HG03196 (cell line): Measurements from ENCODE around the gene RAMP2.

Source experiments
- ATAC-seq: cut with Tn5 transposase; IDR thresholded peaks from one replicate; pipeline ENCODE4 v1.9.1; 2021; ENCODE audit not compliant: unreplicated experiment

The RAMP2 gene

DNA sequence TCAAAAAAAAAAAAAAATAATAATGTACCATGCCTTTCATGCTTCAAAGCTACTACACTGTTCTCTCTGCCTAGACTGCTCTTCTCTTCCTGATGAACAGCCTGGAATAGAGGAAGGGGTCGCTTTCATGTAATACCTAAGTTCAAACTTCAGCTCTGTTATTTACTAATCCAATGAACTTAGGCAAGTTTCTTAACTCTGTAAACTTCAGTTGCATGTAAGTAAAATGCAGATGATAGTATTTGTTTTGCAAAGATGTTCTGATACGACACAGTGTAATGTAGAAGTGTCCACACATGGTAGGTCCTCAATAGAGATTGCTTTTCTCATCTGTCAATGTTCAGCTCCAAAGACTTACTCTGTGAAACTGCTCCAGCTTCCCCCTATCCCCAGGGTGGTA lies 30.9 kb downstream of the RAMP2 start:
- ATAC-seq = no peak

DNA sequence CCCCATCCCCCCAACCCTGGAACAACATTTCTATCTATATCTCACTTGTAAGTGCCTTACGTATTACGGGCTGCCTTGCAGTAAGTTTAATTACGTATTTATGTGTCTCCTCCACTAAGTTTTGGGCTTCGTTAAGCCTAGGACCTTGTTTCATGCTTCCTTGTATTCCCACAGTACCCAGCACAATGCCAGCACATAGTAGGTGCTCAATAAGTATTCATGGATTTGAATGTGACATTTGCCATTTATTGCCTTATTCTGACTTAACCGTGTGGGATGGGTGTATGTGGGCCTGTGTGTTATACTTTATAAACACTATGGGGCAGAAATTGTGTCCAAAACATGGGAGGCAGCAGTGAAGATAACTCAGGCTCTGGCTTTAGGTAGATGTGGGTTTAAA lies 31.5 kb downstream of the RAMP2 start:
- no peak for ATAC-seq

DNA sequence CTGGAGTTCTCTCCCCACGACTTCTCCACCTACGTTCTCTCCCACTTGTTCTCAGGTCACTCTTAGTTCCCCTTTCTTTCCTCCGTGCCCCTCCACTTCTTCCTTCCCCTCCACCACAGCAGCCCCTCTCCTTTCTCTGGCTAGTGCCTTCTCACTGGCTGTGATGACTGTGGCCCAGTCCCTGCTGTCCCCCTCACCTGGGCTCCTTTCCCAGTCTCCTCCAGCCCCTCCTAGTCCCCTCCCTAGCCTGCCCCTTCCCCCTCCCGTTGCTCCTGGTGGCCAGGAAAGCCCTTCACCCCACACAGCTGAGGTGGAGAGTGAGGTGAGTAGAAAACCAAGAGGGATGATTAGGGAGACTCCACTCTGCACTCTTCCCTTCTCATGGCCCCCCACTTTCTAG lies 34.0 kb downstream of the RAMP2 start:
- ATAC-seq = no peak

DNA sequence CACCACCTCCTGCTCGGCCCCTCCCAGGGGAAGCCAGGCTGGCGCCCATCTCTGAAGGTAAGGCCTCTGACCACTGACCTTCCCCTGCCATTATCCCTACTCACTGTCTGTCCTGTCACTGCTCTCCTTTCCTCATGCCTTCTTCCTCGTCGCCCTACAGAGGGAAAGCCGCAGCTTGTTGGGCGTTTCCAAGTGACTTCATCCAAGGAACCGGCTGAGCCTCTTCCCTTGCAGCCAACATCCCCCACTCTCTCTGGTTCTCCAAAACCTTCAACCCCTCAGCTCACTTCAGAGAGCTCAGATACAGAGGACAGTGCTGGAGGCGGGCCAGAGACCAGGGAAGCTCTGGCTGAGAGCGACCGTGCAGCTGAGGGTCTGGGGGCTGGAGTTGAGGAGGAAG lies 34.4 kb downstream of the RAMP2 start:
- no peak for ATAC-seq

DNA sequence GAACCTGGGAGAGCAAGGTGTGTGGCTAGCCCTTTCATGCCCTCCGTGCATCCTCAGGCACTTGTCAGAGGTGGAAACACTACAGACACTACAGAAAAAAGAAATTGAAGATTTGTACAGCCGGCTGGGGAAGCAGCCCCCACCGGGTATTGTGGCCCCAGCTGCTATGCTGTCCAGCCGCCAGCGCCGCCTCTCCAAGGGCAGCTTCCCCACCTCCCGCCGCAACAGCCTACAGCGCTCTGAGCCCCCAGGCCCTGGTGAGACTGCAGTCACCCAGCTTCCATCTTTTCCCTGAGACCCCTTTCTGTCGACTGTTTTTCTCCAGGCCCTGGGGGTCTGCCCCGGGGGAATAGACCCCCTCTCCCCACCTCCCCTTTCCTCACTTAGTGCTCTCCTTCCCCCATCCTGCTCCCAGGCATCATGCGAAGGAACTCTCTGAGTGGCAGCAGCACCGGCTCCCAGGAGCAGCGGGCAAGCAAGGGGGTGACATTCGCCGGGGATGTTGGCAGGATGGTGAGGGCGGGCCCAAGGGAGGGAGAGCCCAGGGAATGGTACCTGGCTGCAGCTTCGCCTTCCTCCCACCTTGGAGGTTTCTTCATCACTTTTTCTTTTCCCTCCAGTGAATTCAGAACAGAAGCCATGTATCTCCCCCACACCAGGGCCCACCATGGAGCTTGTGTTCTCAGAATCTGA lies 35.2 kb downstream of the RAMP2 start:
- no peak for ATAC-seq

DNA sequence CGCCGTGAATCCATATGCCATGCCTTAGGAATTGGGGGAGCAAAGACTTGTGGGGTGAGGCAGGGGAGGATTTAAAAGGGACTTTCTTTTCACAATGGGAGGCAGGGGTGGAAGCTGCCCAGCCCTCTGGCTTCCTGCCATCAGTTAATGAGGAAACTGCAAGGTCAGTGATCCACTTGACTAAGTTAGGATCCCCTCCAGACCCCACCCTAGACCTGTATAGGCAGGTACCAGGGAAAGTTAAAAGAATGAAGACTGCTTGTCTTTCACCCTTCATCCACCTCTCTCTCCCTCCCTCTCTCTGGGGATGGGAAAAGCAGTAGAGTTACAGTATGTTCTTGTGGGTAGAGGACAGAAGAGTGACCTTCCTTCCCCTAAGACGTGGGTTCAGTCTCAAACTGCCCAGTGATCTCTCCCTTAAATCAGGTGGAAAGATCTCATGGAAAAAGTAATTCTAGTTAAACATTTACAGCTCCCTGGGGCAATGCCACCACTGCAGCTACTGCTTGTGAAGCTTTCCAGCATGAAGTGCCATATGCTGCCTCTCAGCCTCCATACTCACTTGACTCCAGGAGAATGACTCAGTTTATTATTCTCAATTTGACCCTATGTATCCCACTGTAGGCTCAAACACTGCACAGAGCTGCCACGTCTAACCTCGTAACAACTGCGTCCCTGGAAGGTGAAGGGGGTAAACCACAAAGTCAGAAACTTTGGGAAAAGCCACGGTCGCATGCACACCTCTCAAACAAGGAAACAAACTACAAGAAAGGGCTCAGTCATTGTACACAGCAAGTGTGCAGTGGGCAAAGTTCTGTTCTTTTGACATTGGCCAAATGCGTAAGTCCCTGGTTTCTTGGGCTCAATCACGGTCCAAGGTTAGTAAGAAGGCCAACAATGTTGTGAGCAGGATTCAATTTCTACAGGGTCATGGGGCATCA lies 36.3 kb downstream of the RAMP2 start:
- no peak for ATAC-seq

DNA sequence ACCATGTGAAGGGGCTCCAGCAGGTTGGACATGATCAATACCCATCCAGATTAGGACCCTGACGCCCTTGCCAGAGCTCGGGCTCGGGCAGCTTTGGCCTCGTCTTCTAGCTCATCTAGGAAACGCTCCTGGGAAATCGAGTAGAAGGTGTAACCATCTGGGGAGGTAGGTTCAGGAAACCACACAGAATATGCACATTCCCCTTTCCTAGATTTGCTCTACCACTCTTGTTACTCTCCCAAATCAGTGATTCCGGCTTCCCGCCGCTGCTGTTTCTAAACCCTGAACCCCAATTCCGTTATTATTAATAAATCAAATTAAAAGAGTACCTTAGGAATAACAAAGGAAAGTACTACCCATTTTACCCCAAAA lies 37.0 kb downstream of the RAMP2 start:
- ATAC-seq = no peak

DNA sequence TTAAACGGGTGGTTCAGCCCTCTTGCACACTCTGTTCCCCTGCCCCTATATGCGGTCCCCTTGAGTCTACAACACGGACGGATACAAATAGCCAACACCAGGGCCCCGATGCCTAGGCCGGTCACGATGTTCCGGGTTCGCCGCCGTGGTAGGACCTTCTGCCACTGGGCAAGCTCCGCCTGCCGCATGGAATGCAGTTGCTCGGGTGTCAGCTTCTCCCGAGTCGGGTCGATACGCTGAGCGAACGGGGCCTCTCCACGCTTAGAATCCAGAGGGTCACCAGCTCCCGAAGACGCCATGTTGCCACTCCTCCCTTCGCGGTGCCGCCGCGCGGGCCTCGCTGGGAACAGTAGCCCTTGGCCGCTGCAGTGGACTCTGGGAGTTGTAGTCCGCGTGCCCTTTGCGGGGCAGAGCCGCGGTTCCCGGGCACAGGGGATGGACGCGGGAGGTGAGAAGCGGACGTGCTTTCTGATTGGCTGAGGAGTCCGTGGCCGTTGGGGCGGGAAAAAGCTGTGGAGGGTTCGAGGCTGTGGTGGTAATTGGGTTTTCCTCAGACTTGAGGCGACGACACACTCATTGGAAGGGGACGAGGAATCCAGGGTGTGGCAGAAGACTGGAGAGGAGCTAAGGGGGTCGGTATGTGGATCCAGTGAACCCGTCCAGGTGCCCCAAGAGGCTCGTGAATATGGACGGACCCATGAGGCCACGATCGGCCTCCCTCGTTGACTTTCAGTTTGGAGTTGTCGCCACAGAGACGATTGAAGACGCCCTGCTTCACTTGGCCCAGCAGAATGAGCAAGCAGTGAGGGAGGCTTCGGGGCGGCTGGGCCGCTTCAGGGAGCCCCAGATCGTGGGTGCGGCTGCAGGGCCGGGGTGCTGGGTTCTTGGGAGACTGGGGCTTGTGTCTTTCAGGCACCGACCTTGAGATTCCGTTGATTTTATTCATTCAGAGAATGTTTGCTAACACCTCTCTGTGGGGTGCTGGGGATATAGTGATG lies 37.7 kb downstream of the RAMP2 start, which contains the start of the genes CNTD1 and COA3:
TSS of gene CNTD1 (plus strand) at position 479 of the 998 bp plus-strand sequence. CDS start at position 686, 207 bp downstream.
TSS of gene COA3 (minus strand) at position 322 of the 998 bp plus-strand sequence. CDS start at position 299, 23 bp downstream.
- peak; percentile 76 for ATAC-seq

DNA sequence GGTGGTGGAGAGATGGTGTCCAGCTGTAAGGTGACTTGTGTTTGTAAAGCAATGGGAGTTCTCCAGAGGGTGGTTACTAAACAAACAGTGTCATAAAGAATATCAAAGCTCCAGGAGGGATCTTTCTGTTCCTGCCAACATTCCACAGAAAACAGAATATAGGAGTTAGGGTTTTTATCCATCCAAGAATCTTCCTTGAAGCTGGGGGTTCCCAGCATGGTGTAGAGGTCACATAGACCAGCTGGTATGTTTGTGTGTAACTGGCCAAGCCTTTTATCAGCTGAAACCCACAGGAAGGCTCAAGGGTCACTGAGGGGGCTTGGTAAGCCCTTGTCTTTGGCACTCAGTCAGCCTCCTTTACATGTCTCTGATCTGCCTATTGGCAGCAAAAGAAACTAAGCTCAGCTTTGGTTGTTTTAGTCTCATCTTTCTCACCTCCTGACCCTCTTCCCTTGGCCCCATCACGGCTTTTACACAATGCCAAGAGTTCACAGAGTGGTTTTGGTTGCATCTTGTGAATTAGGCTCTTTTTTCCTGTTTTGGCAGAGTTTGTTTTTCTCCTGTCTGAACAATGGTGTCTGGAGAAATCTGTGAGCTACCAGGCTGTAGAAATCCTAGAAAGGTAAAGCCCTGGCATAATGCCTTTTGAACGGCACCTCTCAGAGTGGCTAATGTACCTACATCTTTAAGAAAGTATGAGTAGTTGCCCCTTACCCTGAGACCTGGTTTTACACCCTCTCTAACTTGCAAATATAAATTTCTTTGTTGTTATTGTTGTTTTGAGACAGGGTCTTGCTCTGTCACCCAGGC lies 42.3 kb downstream of the RAMP2 start:
- no peak for ATAC-seq

DNA sequence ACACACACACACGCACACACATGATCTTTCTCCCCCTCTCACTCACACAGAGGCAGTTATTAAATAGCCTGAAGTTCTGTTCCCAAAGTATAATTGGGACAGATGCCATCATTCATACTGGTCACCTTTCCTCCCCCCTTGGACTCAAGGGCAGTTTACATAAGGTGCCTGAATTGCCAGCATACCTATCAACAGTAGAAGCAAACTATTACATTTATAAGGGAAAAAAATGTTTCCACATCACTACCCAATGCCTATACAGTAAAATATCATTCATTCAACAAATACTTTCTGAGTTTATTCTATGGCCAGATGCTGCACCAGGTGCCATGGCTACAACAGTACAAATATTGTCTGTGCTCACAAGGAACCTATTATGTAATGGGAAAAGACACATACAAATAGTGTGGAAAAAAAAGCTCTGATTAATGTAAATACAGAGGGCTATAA lies 43.9 kb downstream of the RAMP2 start:
- no peak for ATAC-seq

DNA sequence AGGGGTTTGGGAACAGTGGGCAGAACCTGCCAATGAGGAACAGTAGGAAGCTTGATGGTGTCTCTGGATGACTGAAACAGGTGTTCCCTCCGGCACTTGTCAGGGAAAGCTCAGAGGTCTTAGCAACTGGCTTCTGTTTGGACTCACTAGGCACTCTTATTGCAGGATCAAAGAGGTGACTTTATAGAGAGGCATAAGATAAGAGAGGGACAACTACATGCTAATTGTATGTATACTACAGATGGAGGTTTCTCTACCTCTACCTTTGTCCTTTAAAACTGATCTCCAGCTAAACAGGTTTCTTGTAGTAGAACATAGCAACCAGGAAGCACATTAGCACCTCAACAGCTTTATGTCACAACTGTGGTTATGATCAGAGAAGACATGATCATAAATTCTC lies 45.2 kb downstream of the RAMP2 start:
- no peak for ATAC-seq

DNA sequence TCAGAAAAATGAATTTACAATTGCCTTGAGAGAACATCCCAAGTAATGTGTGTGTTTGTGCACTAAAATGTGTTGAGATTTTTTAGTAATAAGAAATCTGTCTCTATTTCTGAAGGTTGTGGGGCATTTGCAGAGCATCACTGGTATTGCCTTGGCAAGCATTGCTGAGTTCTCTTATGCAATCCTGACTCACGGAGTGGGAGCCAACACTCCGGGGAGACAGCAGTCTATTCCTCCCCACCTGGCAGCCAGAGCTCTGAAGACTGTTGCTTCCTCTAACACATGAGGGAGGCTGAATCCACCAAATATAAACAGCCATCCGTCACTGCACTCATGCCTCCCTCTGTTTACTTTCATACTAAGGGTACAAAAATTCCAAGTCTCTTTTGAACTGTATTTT lies 48.2 kb downstream of the RAMP2 start:
- ATAC-seq = no peak
